Mesenchymal stem cell (in vitro differentiated cells and primary cell): Measurements from ENCODE around the gene RASA3.

Source experiments
- DNase-seq: peaks from one replicate; pipeline ENCODE4 v3.0.0-alpha.2; 2013
- H2AFZ ChIP-seq: one replicate; pipeline ENCODE4 v1.6.1; 2013; ENCODE audit warnings: low read depth, mild to moderate bottlenecking, control low read depth, inconsistent platforms, low read length, moderate library complexity
- H2AK5ac ChIP-seq: 2 replicates; pipeline ENCODE4 v1.6.1; 2013; ENCODE audit warnings: low read length, moderate library complexity, mild to moderate bottlenecking, inconsistent platforms; ENCODE audit not compliant: severe bottlenecking
- H2BK120ac ChIP-seq: one replicate; pipeline ENCODE4 v1.6.1; 2013; ENCODE audit warnings: low read depth, mild to moderate bottlenecking, inconsistent platforms, low read length, moderate library complexity
- H2BK12ac ChIP-seq, 2 experiments: one replicate each; pipeline ENCODE4 v1.6.1; 2013; ENCODE audit warnings: inconsistent platforms in 2 of 2, low read length in 2 of 2, mild to moderate bottlenecking in 2 of 2, moderate library complexity in 2 of 2, control low read depth in 1 of 2
- H2BK15ac ChIP-seq: one replicate; pipeline ENCODE4 v1.6.1; 2013; ENCODE audit warnings: mild to moderate bottlenecking, low read depth, inconsistent platforms; ENCODE audit not compliant: poor library complexity, severe bottlenecking
- H2BK5ac ChIP-seq: 2 replicates; pipeline ENCODE4 v1.6.1; 2013; ENCODE audit warnings: low read depth, mild to moderate bottlenecking, low read length, control low read depth, inconsistent platforms; ENCODE audit not compliant: poor library complexity, severe bottlenecking
- H3K14ac ChIP-seq, 2 experiments: one replicate each; pipeline ENCODE4 v1.6.1; 2013; ENCODE audit warnings: inconsistent platforms in 2 of 2, low read length in 2 of 2, control low read depth in 1 of 2, mild to moderate bottlenecking in 1 of 2, moderate library complexity in 1 of 2
- H3K18ac ChIP-seq, 2 experiments: one replicate each; pipeline ENCODE4 v1.6.1; 2013; ENCODE audit warnings: inconsistent platforms in 2 of 2, low read length in 2 of 2, control low read depth in 1 of 2, low read depth in 1 of 2, mild to moderate bottlenecking in 1 of 2
- H3K23ac ChIP-seq, 2 experiments: one replicate each; pipeline ENCODE4 v1.6.1; 2013; ENCODE audit warnings: inconsistent platforms in 2 of 2, low read length in 2 of 2, mild to moderate bottlenecking in 2 of 2, moderate library complexity in 2 of 2, control low read depth in 1 of 2
- H3K27ac ChIP-seq: 2 replicates; pipeline ENCODE4 v1.5.1; 2013; ENCODE audit warnings: mild to moderate bottlenecking, moderate library complexity, low read length, control low read depth, inconsistent platforms; ENCODE audit not compliant: poor library complexity, severe bottlenecking
- H3K27me3 ChIP-seq, 2 experiments: 2 replicates each; pipeline versions ENCODE4 v1.6.1 to v1.7.0; 2013; ENCODE audit warnings: low read length in 2 of 2, mild to moderate bottlenecking in 2 of 2, moderate library complexity in 2 of 2, control low read depth in 1 of 2, inconsistent platforms in 1 of 2; ENCODE audit not compliant: control insufficient read depth in 1 of 2, insufficient read depth in 1 of 2
- H3K36me3 ChIP-seq, 2 experiments: 2 replicates each; pipeline versions ENCODE4 v1.6.1 to v1.7.0; 2013; ENCODE audit warnings: low read length in 2 of 2, control low read depth in 1 of 2, inconsistent platforms in 1 of 2, low read depth in 1 of 2, mild to moderate bottlenecking in 1 of 2; ENCODE audit not compliant: insufficient read depth in 2 of 2, control insufficient read depth in 1 of 2
- H3K4ac ChIP-seq, 2 experiments: one replicate each; pipeline ENCODE4 v1.6.1; 2013; ENCODE audit warnings: inconsistent platforms in 2 of 2, low read length in 2 of 2, mild to moderate bottlenecking in 2 of 2, moderate library complexity in 2 of 2, control low read depth in 1 of 2, low read depth in 1 of 2
- H3K4me1 ChIP-seq: 2 replicates; pipeline ENCODE4 v1.6.1; 2013; ENCODE audit warnings: low read depth, low read length, control low read depth; ENCODE audit not compliant: control insufficient read depth, insufficient read depth
- H3K4me2 ChIP-seq: 2 replicates; pipeline ENCODE4 v1.6.1; 2013; ENCODE audit warnings: low read length, mild to moderate bottlenecking, inconsistent platforms; ENCODE audit not compliant: poor library complexity, severe bottlenecking
- H3K4me3 ChIP-seq, 2 experiments: 2 replicates each; pipeline versions ENCODE4 v1.5.1 to v1.7.0; 2013; ENCODE audit warnings: low read length in 2 of 2, mild to moderate bottlenecking in 2 of 2, control low read depth in 1 of 2, low read depth in 1 of 2; ENCODE audit not compliant: insufficient read depth in 1 of 2
- H3K79me1 ChIP-seq: replicated peaks from 2 replicates; pipeline ENCODE4 v1.6.1; 2013; ENCODE audit warnings: mild to moderate bottlenecking, control low read depth, low read length, inconsistent platforms; ENCODE audit not compliant: poor library complexity, severe bottlenecking
- H3K9ac ChIP-seq: 2 replicates; pipeline ENCODE4 v1.7.0; 2013; ENCODE audit warnings: mild to moderate bottlenecking, low read length, moderate library complexity
- H3K9me3 ChIP-seq: 2 replicates; pipeline ENCODE4 v1.7.0; 2013; ENCODE audit warnings: mild to moderate bottlenecking, low read length; ENCODE audit not compliant: control insufficient read depth
- H4K8ac ChIP-seq: one replicate; pipeline ENCODE4 v1.6.1; 2013; ENCODE audit warnings: inconsistent platforms, mild to moderate bottlenecking, low read length, moderate library complexity
- H4K91ac ChIP-seq: one replicate; pipeline ENCODE4 v1.6.1; 2013; ENCODE audit warnings: mild to moderate bottlenecking, low read length, inconsistent platforms
- WGBS: methylation state at CpG from one replicate; pipeline ENCODE4 v1.1.7; 2013; ENCODE audit warnings: mixed read lengths; 5-methylcytosine and 5-hydroxymethylcytosine counted together

The RASA3 gene

GRCh38 chr13:114059946-114060860 lies 72.2 kb downstream of the RASA3 start:
- Histone ChIP-seq H2BK120ac (no peak overlapping the region), H3K4ac (peak overlapping the region in 1 of 2 experiments; percentile 49), H3K9me3 (no peaks in the 10 kb centered on the region), H3K79me1 (peaks cover 2% of the 10 kb centered on the region), H3K14ac (peak overlapping the region in 1 of 2 experiments; percentile 50), H3K4me1 (peaks cover 73% of the 10 kb centered on the region), H4K91ac (peak overlapping the region; percentile 73), H3K4me2 (no peak overlapping the region), H4K8ac (peak overlapping the region; percentile 57), H3K36me3 (peaks cover 37 to 64% of the 10 kb centered on the region in 2 experiments), H2BK15ac (peak overlapping the region; percentile 78), H2BK5ac (no peak overlapping the region), H2BK12ac (peak overlapping the region in 1 of 2 experiments; percentile 12), H2AK5ac (peak overlapping the region; percentile 80), H3K23ac (peak overlapping the region in 1 of 2 experiments; percentile 6), H3K9ac (peak overlapping the region; percentile 26), H3K18ac (peak overlapping the region in 1 of 2 experiments; percentile 25), H3K4me3 (no peak overlapping the region), H3K27me3 (no peaks in the 10 kb centered on the region), H2AFZ (no peak overlapping the region), H3K27ac (no peak overlapping the region)
- 93% methylated on average over 53 of the region's 53 CpGs for WGBS
- DNase-seq = no peak

GRCh38 chr13:114059428-114059827 lies 73.0 kb downstream of the RASA3 start:
- no peak overlapping the region for H2BK12ac ChIP-seq
- peaks cover 75% of the 10 kb centered on the region for H3K4me1 ChIP-seq
- no peak for DNase-seq
- no peak overlapping the region for H3K4me3 ChIP-seq
- no peak overlapping the region for H2AFZ ChIP-seq
- no peak overlapping the region for H3K9ac ChIP-seq
- H2AK5ac ChIP-seq = peak overlapping the region; percentile 80
- no peak overlapping the region for H2BK5ac ChIP-seq
- H2BK15ac ChIP-seq = no peak overlapping the region
- H3K23ac ChIP-seq = no peak overlapping the region
- peaks cover 45 to 70% of the 10 kb centered on the region in 2 experiments for H3K36me3 ChIP-seq
- peak overlapping the region in 1 of 2 experiments; percentile 38 for H3K18ac ChIP-seq
- peak overlapping the region in 1 of 2 experiments; percentile 7 for H3K4ac ChIP-seq
- no peak overlapping the region for H4K91ac ChIP-seq
- H3K14ac ChIP-seq = peak overlapping the region in 1 of 2 experiments; percentile 66
- no peak overlapping the region for H3K4me2 ChIP-seq
- no peak overlapping the region for H4K8ac ChIP-seq
- no peaks in the 10 kb centered on the region for H3K9me3 ChIP-seq
- H3K27ac ChIP-seq = no peak overlapping the region
- no peak overlapping the region for H2BK120ac ChIP-seq
- 98% methylated on average over 16 of the region's 16 CpGs for WGBS
- H3K79me1 ChIP-seq = peaks cover 3% of the 10 kb centered on the region
- no peaks in the 10 kb centered on the region for H3K27me3 ChIP-seq

- peak overlapping the region; percentile 45 for H2BK15ac ChIP-seq
- H4K8ac ChIP-seq = no peak overlapping the region
- H3K4me2 ChIP-seq = no peak overlapping the region
- H3K27ac ChIP-seq = peak overlapping the region; percentile 33
- H3K9me3 ChIP-seq = no peaks in the 10 kb centered on the region
- H2BK120ac ChIP-seq = no peak overlapping the region
- H3K4me1 ChIP-seq = peaks cover 69% of the 10 kb centered on the region
- H3K4me3 ChIP-seq = no peak overlapping the region
- 94% methylated on average over 29 of the region's 30 CpGs for whole genome bisulfite sequencing
- no peak overlapping the region for H3K23ac ChIP-seq
- no peak overlapping the region for H2AFZ ChIP-seq
- H3K18ac ChIP-seq = no peak overlapping the region
- H3K36me3 ChIP-seq = peaks cover 46 to 67% of the 10 kb centered on the region in 2 experiments
- peak overlapping the region; percentile 66 for H2BK5ac ChIP-seq
- peak overlapping the region in 1 of 2 experiments; percentile 50 for H2BK12ac ChIP-seq
- H3K9ac ChIP-seq = no peak overlapping the region
- H2AK5ac ChIP-seq = peak overlapping the region; percentile 80
- peak overlapping the region; percentile 27 for H4K91ac ChIP-seq
- no peak overlapping the region for H3K4ac ChIP-seq
- peaks cover 3% of the 10 kb centered on the region for H3K79me1 ChIP-seq
- no peak overlapping the region for H3K14ac ChIP-seq
- DNase-seq = no peak
- H3K27me3 ChIP-seq = no peaks in the 10 kb centered on the region
Observed at GRCh38 chr13:114058051-114058867, 74.2 kb downstream of the RASA3 start.
